ENCODE data around the gene PTPRZ1. TPM values are rescaled to one million over a fixed set of nuclear protein-coding genes. Genes with fewer than 3 reads are reported as not detected.

Gene PTPRZ1
- total and polyA plus RNA-seq, 2 of the 4 experiments (the other 2 are of a cell fraction): not detected

GRCh38 chr7:122063146-122063545 is 190.2 kb downstream of the PTPRZ1 start:
- Histone ChIP-seq H4K20me1 (ENCODE audit: insufficient read depth, low read length) (no peaks in the 10 kb centered on the region), H3K9ac (ENCODE audit: low read depth, low read length) (no peak overlapping the region), H2AK5ac (ENCODE audit: low read depth, low read length) (no peak overlapping the region), H3K14ac (replicated peaks; ENCODE audit: low read depth, low read length) (no peak overlapping the region), H3K4me2 (ENCODE audit: low read depth, low read length) (no peak overlapping the region), H3K36me3 (ENCODE audit: control insufficient read depth, insufficient read depth, low read length) (no peaks in the 10 kb centered on the region), H2AK9ac (replicated peaks; ENCODE audit: low read depth, low read length, poor library complexity) (no peak overlapping the region), H4K91ac (ENCODE audit: insufficient read depth, low read depth, low read length) (no peak overlapping the region), H3K9me1 (ENCODE audit: insufficient read depth, low read length) (no peaks in the 10 kb centered on the region), H2BK120ac (ENCODE audit: low read depth, low read length) (no peak overlapping the region), H3K4me3 (ENCODE audit: insufficient read depth, low read depth, low read length) (no peak overlapping the region), H3K18ac (ENCODE audit: low read depth, low read length) (no peak overlapping the region), H2AFZ (replicated peaks; ENCODE audit: low read length, poor library complexity) (no peak overlapping the region), H3K56ac (ENCODE audit: extremely low read depth, insufficient read depth, low read length) (no peak overlapping the region), H4K5ac (ENCODE audit: low read depth, low read length) (no peak overlapping the region), H2BK15ac (ENCODE audit: low read depth, low read length) (no peak overlapping the region), H2BK5ac (ENCODE audit: low read depth, low read length, poor library complexity, severe bottlenecking) (no peak overlapping the region), H3K9me3 (ENCODE audit: control insufficient read depth, insufficient read depth, low read length) (no peaks in the 10 kb centered on the region), H3K27me3 (ENCODE audit: control insufficient read depth, insufficient read depth, low read length) (no peaks in the 10 kb centered on the region), H3K4ac (ENCODE audit: low read depth, low read length) (no peak overlapping the region), H3K4me1 (ENCODE audit: control insufficient read depth, insufficient read depth, low read length) (no peaks in the 10 kb centered on the region), H4K8ac (ENCODE audit: low read depth in 2 of 2, low read length in 2 of 2) (no peak overlapping the region), H2BK20ac (ENCODE audit: low read depth, low read length) (no peak overlapping the region), H3K23ac (ENCODE audit: low read depth, low read length) (no peak overlapping the region), H3K79me1 (ENCODE audit: low read depth in 1 of 2, low read length in 2 of 2) (no peaks in the 10 kb centered on the region), H3K27ac (ENCODE audit: insufficient read depth, low read length) (no peak overlapping the region)
- in situ Hi-C loops (cut with MboI; ENCODE audit: low sequenced_read_pairs) (no loop called here), intact Hi-C loops (cut with micrococcal nuclease) (no loop called here), dilution Hi-C loops (cut with HindIII; ENCODE audit: low sequenced_read_pairs, unreplicated experiment) (no loop called here)
- TF ChIP-seq NFE2L2 (IDR thresholded peaks at IDR 0.05; ENCODE audit: low read depth, low read length): no peak
- no peak for TF ChIP-seq ELK1 (IDR thresholded peaks at IDR 0.05; ENCODE audit: borderline replicate concordance, low read depth, low read length)
- no peak for TF ChIP-seq CEBPB (IDR thresholded peaks at IDR 0.05; ENCODE audit: low read depth, low read length)
- TF ChIP-seq MXI1 (IDR thresholded peaks at IDR 0.05; ENCODE audit: borderline replicate concordance, low read depth, low read length): no peak
- TF ChIP-seq SMC3 (IDR thresholded peaks at IDR 0.05; ENCODE audit: low read depth, low read length): no peak
- no peak for TF ChIP-seq BHLHE40 (IDR thresholded peaks at IDR 0.05; ENCODE audit: low read depth, low read length)
- TF ChIP-seq RFX5 (IDR thresholded peaks at IDR 0.05; ENCODE audit: low read depth, low read length): no peak
- TF ChIP-seq RAD21 (IDR thresholded peaks at IDR 0.05; ENCODE audit: low read length): no peak
- no peak for TF ChIP-seq CTCF (conservative IDR thresholded peaks at IDR 0.05; ENCODE audit: low read depth, low read length)
- TF ChIP-seq POLR2A (IDR thresholded peaks at IDR 0.05; ENCODE audit: low read depth, low read length): no peak
- no peak for TF ChIP-seq USF2 (IDR thresholded peaks at IDR 0.05; ENCODE audit: low read depth, low read length)
- no peak for TF ChIP-seq CHD1 (IDR thresholded peaks at IDR 0.05; ENCODE audit: low read depth, low read length)
- TF ChIP-seq FOS (IDR thresholded peaks at IDR 0.05; ENCODE audit: low read depth, low read length): no peak
- TF ChIP-seq RCOR1 (IDR thresholded peaks at IDR 0.05; ENCODE audit: insufficient replicate concordance, low read length): no peak
- no peak for TF ChIP-seq MAFK (IDR thresholded peaks at IDR 0.05; ENCODE audit: low read depth, low read length)
- no peak for TF ChIP-seq MAZ (IDR thresholded peaks at IDR 0.05; ENCODE audit: borderline replicate concordance, low read depth, low read length)
- DNase-seq (no peak), ATAC-seq (ENCODE audit: low read depth) (no peak)
- POLR2A ChIA-PET (ENCODE audit: unreplicated experiment): no interaction called here
- BruUV-seq (replicated peaks): no TSS peak
- CTCF ChIA-PET: no interaction called here
